Activated T-helper 1 cell treated with Interleukin-2 at 50 U/mL for 16 hours (primary cell): Measurements from ENCODE around the gene ZFP36L1.

Source experiments
- DNase-seq: peaks from one replicate; pipeline ENCODE4 v3.0.0-alpha.2; 2020; ENCODE audit warnings: low read depth

The ZFP36L1 gene

GRCh38 chr14:68816183-68816942 lies 23.5 kb upstream of the ZFP36L1 start:
- DNase-seq: peak; percentile 86

GRCh38 chr14:68815298-68816182 lies 22.7 kb upstream of the ZFP36L1 start:
- DNase-seq: no peak

GRCh38 chr14:68814539-68815297 lies 21.9 kb upstream of the ZFP36L1 start:
- DNase-seq: no peak

- DNase-seq: no peak
Measured at GRCh38 chr14:68814238-68814538, 21.3 kb upstream of the ZFP36L1 start.

GRCh38 chr14:68813318-68813838 lies 20.5 kb upstream of the ZFP36L1 start:
- DNase-seq: no peak

- DNase-seq: no peak
Measured at GRCh38 chr14:68811171-68811570, 18.3 kb upstream of the ZFP36L1 start.

GRCh38 chr14:68810173-68811153 lies 17.6 kb upstream of the ZFP36L1 start:
- DNase-seq: no peak

- no peak for DNase-seq
Measured at GRCh38 chr14:68809524-68809923, 16.7 kb upstream of the ZFP36L1 start.

- DNase-seq: no peak
Measured at GRCh38 chr14:68808696-68809480, 16.0 kb upstream of the ZFP36L1 start.

- no peak for DNase-seq
Measured at GRCh38 chr14:68807987-68808386, 15.1 kb upstream of the ZFP36L1 start.

GRCh38 chr14:68807148-68807600 lies 14.3 kb upstream of the ZFP36L1 start:
- DNase-seq: no peak

GRCh38 chr14:68806526-68807147 lies 13.8 kb upstream of the ZFP36L1 start:
- no peak for DNase-seq

GRCh38 chr14:68805414-68805813 lies 12.5 kb upstream of the ZFP36L1 start:
- DNase-seq: no peak

GRCh38 chr14:68801631-68802030 lies 8.8 kb upstream of the ZFP36L1 start:
- no peak for DNase-seq

GRCh38 chr14:68800953-68801352 lies 8.1 kb upstream of the ZFP36L1 start:
- no peak for DNase-seq

GRCh38 chr14:68800390-68800789 lies 7.5 kb upstream of the ZFP36L1 start:
- DNase-seq: no peak

- DNase-seq: no peak
Measured at GRCh38 chr14:68798621-68799020, 5.8 kb upstream of the ZFP36L1 start.

- no peak for DNase-seq
Measured at GRCh38 chr14:68797121-68797670, 4.3 kb upstream of the ZFP36L1 start.

GRCh38 chr14:68796418-68797101 lies 3.7 kb upstream of the ZFP36L1 start:
- no peak for DNase-seq
